ENCODE measurements around the gene AP5Z1.

- TF ChIP-seq CTCF (IDR thresholded peaks at IDR 0.05; ENCODE audit: borderline replicate concordance, extremely low read depth, low read length, poor library complexity, severe bottlenecking) (no peak), EZH2 (IDR thresholded peaks at IDR 0.05; ENCODE audit: borderline replicate concordance, low read depth, low read length, severe bottlenecking) (no peak)
These were observed 17.2 kb downstream of the AP5Z1 start for GRCh38 chr7:4792537-4793126.

Measured in DND-41 (cell line).